ENCODE measurements around the gene PPP1R3G.
"Not testable (repeated sequence)": the region's sequence is repeated elsewhere in the genome, so short reads cannot be mapped to it uniquely, and the experiment has no call there.

PPP1R3G gene

DNA sequence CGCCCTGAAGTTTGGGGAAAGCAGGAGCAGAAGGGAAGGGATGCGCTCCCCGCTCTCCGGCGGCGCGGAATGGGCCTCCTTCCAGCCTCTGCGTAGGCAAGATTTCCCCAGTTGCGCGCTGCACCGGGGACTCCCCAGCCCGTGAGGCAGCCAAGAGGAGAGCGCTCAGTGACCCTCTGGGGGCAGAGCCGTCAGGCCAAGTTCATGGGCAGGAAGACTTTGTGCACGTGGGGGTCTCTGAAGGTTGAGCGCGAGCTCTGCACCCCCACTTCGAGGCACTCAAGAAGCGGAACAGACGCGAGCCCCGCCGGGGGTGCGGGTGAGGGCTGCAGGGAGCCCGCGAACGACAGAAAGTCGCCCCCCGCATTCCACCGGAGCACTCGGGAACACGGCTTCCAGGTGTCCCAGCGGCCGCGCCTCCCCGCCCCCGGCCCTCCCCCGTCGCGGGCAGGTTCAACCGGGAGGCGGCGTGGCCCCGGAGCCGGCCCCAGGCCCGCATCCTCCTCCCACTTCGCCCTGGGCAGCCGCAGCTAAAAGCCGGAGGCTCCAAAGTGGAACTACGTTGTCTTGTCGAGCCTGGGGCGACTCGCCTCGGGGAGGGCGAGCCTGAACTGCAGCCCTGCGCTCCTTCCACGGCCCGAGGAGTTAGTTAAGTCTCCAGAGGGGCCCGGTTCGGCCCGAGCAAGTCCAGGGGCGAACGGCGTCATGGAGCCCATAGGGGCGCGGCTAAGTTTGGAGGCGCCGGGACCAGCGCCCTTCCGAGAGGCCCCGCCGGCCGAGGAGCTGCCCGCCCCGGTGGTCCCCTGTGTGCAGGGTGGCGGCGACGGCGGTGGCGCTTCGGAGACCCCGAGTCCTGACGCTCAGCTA, at the start of gene PPP1R3G:
PPP1R3G (plus strand) TSS at position 561 of the 867 bp plus-strand sequence; CDS start at position 706, 145 bp downstream.
- DNase-seq, result no peak

DNA sequence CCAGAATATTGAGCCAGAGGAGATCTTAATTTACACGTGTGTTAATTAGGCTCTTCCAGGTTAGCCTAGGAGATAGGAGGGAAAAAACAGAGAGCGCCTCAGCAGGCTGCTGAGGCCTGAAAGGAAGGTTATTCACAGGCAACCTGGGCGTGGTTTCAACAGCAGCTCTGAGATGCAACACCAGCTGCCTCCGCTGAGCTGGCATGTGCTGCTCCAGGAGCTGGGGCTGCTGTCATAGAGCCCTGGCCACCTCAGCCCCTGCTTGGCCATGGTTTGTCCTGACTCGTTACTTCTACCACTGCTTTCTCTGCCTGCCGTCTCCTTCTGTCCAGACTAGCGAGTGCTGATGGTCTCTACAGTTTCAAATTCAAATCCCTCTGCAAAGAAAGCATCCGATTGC, 48.9 kb upstream of the PPP1R3G start:
- DNase-seq, result no peak

DNA sequence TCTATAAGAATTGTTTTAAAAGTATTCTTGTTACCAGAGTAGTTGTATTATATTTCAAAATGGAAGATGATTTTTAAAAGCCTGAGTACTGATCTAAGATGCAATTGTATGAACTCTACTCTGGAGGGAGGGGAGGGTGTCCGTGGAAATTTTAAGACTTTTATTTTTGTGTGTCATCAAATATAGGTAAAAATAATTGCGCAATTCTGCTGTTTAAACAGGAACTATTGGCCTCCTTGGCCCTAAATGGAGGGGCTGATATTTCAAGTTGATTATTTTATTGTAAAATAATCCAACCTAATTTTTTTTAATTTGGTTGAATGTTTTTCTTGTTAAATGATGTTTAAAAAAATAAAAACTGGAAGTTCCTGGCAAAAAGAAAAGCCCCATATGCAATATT, 43.2 kb upstream of the PPP1R3G start:
- DNase-seq, result no peak

DNA sequence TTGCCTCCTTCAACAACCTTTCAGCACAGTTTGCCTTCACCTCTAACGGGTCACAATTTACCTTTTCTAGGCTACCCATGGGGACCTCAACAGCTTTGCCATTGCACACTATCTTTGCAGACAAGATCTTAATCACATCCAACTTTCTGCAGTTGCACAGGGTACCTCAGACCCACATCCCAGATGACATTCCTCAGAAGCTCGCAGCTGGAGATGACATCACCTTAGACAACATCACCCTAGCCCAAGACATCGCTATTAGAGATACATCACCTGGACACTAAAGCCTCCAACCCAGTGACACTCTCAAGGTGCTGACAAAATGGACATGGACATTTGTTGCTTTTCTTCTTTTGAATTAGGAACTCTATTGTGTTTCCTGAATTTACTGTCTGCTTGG, 42.7 kb upstream of the PPP1R3G start:
- no peak for DNase-seq

DNA sequence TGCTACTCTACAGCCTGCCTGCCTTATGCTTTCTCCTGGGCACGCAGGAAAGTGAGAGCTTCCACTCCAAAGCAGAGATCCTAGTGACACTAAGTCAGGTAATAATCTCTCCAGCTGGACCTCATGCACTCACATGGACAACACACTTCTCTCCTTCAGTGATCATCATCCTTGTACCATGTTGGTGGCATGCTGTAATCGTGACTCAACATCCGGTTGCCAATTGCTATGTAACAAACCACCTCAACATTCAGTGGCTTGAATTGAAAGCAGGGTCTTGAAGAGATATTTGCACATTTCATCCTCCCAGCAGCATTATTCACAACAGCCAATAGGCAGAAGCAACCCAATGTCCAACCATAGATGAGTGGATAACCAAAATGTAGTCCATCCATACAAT, 40.3 kb upstream of the PPP1R3G start:
- no peak for DNase-seq

DNA sequence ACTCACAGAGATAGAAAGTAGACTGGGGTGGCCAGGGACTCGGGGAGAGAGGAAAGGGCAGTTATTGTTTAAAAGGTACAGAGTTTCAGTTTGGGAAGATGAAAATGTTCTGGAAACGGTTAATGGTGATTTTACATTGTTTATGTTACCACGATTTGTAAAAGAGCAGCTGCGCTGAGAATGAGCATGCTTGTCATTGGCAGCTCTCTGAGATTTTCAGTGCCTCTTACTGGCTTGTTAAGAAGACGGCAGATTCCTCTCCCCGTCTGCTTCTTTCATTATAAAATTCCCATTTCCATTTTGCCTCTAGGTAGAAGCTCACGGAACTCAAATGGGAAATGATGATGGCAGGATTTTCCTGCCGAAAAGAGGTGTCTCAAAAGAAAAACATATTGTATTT, 39.7 kb upstream of the PPP1R3G start:
- no peak for DNase-seq

DNA sequence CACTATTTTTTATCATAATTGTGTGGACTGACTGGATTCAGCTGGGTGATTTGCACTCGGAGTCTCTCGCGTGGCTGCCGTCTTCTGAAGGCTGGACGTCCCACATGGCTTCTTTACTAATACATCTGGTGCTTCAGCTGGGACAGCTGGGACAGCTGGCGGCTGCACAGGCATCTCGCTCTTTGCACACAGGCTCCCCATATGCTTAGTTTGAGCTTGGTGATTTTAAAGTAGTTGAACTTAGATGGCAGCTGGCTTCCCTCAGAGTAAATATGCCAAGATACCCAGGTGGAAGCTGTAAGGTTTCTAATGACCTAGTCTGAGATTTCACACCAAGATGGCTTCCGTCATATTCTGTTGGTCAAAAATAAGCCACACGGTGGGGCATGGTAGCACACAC, 38.7 kb upstream of the PPP1R3G start:
- no peak for DNase-seq

DNA sequence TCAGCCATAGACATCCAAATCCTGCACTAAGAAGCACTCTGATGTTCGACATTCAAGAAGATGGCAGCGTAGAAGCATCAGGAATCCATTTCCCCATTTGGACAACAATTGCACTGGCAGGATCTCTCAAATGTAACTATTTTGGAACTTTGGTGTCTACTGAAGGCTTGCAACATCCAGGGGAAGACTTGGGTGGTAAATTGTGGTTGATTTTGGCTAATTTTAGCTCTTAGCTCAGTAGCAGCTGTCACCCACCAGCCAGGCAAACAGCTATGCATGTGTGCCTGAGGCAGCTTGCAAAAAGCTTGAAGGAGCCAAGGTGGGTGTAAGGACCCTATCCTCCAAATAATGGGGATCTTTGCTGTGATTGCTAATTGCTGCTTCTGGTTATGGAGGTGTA, 35.1 kb upstream of the PPP1R3G start:
- DNase-seq, result no peak

DNA sequence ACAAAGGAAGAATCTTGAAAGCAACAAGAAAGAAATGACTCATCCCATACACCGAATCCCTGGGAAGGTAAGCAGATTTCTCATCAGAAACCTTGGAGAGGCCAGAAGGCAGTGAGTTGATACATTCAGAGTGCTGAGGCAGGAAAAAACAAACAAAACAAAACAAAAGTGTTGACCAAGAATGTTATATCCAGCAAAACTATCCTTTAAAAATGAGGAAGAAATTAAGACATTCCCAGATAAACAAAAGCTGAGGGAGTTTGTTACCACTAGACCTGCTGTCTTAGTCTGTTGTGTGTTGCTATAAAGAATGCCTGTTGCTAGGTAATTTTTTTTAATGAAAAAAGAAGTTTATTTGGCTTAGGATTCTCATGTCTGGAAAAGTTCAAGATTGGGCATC, 33.7 kb upstream of the PPP1R3G start:
- no peak for DNase-seq

DNA sequence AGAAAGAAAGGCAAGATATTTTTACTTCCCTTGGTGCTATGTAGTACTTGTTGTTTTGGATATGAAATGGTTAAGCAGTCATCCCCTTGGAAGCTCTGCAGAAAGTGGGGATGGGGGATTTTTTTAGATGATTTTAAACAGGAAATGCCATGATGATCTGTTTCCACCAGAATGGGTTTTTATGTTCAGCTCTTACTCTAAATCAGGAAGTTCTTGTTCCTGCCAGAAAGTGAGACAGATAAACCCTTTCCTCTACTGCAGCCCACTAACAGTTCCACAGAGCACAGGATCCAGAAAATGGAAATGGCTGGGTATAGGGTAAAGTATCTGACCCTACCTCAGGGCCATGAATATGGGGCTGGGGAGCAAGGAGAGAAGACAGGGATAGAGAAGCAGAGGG, 32.1 kb upstream of the PPP1R3G start:
- no peak for DNase-seq

DNA sequence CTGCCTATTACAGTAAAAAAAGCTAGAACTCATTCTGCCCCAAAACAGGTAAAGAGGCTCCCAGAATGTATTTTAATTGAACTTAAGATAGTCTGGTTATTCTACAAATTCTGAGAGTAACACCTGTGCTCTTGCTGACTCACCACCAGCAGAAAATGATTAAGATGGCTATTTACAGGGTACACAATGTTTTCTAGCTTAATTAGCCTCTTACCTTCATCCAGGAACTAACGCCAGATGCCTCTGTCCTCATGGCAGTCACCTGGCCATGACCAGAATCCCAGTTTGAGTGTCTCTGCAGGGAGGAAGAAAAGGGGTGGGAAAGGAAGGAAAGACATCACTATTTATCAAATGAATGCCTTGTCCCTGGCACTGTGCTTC, 31.3 kb upstream of the PPP1R3G start:
- no peak for DNase-seq

DNA sequence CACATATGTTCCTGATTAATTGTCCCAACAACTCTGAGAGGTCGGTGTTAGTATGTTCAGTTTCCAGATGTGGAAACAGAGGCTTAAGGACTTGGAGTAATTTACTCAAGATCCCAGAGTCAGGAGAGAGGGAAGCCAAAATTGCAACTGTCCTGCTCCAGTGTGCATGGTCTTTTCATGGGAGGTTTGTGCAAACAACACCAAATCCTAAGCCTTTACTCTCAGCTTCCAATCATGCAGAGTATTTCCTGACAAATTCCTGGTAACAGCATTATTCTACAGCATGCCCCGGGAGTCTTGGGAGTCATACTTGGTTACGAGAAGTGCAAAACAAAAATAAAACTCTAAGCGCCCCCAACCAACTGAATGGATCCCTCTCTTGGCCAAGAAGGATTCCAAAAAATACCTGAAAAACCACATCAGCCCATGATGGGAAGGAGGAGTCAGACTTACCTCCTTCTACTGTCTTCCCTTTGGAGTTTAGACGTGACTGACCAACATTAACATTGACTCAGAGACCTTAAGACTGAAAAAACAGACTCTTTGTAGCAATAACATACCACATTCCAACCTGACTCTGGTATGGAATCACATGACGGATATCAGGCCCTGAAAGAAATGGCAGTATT, 30.8 kb upstream of the PPP1R3G start:
- DNase-seq, result no peak

DNA sequence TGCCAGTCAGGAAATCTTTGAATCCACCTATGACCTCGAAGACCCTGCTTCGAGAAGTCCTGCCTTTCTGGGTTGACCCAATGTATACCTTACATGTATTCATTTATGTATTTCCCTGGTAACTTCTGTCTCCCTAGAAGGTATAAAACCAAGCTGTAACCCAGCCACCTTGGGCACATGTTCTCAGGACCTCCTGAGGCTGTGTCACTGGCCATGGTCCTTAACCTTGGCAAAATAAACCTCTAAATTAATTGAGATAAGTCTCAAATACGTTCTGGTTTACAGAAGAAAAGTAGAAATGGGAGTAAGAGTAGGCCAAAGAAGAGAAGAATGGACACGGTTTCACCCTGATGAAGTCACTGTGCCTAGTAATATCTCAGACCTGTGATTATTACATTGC, 30.0 kb upstream of the PPP1R3G start:
- DNase-seq, result no peak

DNA sequence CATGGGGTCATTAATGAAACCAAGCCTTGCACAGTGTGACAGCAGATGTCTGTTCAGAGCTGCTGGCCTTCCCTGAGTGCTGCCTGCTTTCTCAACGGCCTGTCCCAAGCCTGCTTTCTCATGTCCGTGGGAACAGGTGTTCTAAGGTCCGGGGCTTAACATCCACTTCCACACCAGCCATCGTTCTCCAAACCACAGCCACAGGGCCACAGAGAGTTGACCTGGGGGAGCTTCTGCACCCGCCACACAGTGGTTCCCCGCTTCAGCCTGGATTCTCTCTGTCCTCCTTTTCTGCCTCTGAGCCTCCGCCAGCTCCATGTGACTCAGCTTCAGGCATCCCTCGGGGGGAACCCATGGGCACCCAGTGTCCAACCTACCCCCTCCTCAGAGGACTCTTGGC, 26.9 kb upstream of the PPP1R3G start:
- no peak for DNase-seq

DNA sequence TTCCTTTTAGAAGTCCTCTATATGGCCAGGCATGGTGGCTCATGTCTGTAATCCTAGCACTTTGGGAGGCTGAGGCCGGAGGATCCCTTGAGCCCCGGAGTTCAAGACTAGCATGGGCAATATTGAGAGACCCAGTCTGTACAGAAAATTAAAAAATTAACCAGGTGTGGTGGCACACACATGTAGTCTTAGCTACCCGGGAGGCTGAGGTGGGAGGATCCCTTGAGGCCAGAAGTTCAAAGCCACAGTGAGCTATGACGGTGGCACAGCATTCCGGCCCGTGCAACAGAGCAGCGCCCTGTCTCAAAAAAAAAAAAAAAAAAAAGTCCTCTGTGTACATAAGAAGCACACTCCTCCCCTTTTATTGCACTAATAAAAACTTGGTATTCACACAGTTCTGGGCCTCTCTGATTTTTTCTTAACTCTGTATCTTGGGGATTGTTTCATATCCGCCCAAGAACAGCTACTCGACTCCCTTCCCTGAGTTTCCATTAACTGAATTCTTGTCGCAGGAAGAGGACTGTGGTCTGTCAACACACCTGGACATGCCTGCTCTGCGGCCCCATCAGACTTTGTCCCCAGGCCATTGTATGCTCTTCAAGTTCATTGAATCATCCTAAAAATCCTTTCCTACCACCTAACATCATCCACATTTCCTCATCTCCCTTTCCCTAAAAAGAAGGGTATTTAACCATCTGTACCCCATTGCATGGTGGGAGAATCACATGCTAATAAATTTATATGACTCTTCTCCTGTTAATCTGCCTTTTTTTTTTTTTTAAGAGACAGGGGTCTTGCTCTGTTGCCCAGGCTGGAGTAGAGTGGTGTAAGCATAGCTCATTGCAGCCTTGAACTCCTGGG, 25.9 kb upstream of the PPP1R3G start:
- DNase-seq, result no peak

DNA sequence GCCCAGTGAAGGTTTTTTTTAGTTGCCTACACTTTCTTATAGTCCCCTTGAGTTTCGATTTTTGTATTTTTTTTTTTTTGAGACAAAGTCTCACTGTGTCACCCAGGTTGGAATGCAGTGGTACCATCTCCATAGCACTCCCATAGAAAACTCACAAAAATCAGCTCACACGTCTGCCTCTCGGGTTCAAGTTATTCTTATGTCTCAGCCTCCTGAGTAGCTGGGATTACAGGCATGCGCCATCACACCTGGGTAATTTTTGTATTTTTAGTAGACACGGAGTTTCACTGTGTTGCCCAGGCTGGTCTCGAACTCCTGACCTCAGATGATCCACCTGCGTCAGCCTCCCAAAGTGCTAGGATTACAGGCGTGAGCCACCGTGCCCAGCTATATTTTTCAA, 24.7 kb upstream of the PPP1R3G start:
- DNase-seq, result not testable (repeated sequence)

DNA sequence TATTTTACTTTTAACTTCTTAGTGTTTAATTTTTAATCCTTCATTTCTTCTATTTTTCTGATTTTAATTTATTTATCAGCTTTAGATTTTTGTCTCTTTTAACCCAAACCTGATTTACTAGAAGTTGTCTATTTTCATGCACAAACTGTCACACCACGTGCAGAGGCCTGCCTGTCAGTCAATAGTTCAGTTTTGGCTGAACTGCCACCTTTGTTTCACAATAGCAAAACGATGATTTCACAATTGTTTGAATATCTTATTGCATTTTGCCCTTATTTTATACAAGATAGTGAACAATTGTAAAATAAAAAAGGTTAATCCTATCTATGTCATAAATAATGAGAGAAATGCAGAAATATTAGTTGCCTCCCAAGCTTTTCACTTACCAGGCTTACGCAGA, 24.0 kb upstream of the PPP1R3G start:
- DNase-seq, result no peak

DNA sequence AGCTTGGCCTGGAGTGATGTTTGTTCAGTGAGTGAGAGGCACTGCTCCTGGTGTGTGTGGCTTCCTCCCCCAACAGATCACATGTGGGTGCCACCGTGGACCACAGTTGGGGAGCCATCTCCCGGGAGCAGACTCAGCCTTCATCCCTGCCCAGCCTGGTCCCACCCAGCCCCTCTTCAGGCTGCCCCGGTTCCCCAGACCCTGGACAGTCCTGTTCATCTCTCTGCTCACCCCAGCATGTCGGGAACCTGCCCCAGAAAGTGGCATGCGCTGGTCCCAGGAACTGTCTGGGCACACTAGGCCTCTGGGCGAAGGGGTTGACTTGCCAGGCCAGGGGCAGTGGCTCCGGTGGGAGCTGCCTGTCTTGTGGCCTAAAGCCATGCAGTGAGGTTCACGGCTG, 21.5 kb upstream of the PPP1R3G start:
- DNase-seq, result no peak

DNA sequence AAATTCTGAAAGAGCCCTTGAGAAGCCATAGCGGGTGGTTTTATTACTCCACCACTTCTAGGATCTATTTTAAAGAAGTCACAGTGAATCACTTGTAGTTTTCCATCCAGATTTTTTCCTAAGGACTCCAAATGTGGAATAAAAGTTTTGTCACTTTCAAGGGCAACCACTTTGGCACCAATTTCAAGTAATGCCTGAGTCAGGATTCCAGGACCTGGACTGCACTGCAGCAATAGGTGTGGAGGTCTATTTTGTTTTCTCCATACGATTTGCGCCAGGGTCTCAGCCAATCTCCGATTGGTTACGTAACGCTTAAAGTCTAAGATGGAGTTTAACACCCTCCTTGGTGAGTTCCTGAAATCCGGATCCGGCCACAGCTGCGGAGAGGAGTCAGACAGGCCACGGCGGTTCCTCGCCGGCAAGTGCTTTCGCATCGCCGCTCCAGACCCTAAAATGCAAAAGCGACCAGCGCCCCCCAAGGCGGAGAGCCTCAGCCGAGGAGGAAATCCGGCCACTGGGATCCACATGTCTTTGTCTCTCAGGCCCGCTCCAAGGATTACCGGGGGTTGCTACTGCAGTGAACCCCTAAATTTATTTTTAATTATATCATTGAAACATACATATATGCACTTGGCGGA, 18.6 kb upstream of the PPP1R3G start:
- no peak for DNase-seq

DNA sequence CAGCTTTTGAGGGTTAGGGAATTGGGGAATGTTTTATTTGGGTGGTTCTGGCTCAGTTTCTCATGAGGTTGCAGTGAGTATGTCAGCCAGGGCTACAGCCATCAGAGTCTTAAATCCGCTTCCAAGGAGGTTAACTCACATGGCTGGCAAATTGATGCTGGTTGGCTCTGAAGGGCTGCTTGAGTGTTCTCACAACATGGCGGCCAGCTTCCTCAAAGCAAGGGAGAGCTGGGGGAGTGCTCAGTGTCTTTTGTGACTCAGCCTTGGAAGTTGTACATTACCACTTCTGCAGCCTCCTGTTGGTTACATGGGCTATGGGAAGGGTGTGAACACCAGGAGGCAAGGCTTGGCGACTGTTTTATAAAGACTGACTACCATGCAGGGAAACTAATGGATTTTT, 17.8 kb upstream of the PPP1R3G start:
- no peak for DNase-seq

DNA sequence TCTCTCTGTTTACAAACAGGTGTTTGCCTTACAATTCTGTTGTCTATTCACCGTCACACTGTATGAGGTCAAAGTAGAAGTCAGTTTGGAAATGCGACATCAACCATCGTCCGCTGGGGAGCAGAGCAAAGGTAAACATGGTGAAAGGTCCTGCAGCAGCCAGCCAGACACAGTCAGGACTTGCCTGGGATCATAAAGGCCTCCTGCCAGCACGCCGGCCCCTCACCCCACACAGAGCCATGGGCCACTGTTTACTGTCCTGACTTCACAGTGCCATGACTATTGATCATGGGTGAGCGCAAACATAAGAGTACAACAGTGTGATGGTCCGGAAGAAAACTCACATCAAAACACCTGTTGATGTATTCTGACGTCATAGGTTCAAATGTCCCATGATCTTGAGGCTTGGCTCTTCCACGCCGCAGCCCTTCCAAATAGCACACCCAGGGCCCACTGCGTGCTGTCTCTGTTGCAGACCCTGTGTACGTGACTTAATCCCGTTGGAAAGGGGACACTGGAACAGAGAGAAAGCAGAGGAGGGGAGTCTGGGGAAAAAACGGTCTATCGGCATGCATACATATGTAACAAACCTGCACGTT, 16.9 kb upstream of the PPP1R3G start:
- DNase-seq, result no peak

DNA sequence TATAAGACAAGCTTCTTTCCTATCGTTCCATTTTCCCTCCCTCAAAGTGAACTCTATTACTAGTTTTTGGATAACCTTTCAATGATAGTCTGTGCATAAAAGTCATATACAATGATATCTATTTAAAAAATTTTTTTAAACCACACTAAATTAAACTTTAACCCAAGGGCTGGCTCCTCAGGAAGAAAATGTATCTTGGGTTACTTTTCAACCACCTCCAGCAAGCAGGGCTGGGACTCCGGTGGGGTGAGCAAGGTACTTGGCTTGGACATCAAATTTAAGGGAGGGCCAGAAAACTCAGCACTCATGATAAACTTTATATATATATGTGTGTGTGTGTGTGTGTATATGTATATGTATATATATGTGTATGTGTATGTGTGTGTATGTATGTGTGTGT, 13.9 kb upstream of the PPP1R3G start:
- no peak for DNase-seq

DNA sequence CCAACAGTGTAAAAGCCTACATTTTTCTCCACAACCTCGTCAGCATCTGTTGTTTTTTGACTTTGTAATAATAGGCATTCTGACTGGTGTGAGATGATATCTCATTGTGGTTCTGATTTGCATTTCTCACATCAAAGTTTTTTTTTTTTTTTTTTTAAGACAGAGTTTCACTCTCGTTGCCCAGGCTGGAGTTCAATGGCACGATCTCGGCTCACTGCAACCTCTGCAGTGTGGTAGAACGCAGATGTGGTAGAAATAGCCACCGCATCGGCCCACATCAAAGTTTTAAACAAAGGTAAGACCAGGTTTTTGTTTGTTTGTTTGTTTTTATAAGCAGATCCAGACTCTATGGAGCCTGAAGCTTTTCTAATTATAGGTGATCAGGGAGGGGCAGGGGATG, 12.7 kb upstream of the PPP1R3G start:
- no peak for DNase-seq
